Activated T-cell treated with anti-CD3 and anti-CD28 coated beads, Interleukin-2, amount 50 U/mL, for 1 hour (primary cell): ENCODE measurements around the gene NDNF.
A peak's percentile ranks its signal among the peaks of the same experiment; 100 is the strongest.

Source experiments
- DNase-seq: peaks from one replicate; pipeline ENCODE4 v3.0.0-alpha.2; 2020

Gene NDNF, protein sequence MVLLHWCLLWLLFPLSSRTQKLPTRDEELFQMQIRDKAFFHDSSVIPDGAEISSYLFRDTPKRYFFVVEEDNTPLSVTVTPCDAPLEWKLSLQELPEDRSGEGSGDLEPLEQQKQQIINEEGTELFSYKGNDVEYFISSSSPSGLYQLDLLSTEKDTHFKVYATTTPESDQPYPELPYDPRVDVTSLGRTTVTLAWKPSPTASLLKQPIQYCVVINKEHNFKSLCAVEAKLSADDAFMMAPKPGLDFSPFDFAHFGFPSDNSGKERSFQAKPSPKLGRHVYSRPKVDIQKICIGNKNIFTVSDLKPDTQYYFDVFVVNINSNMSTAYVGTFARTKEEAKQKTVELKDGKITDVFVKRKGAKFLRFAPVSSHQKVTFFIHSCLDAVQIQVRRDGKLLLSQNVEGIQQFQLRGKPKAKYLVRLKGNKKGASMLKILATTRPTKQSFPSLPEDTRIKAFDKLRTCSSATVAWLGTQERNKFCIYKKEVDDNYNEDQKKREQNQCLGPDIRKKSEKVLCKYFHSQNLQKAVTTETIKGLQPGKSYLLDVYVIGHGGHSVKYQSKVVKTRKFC

DNA sequence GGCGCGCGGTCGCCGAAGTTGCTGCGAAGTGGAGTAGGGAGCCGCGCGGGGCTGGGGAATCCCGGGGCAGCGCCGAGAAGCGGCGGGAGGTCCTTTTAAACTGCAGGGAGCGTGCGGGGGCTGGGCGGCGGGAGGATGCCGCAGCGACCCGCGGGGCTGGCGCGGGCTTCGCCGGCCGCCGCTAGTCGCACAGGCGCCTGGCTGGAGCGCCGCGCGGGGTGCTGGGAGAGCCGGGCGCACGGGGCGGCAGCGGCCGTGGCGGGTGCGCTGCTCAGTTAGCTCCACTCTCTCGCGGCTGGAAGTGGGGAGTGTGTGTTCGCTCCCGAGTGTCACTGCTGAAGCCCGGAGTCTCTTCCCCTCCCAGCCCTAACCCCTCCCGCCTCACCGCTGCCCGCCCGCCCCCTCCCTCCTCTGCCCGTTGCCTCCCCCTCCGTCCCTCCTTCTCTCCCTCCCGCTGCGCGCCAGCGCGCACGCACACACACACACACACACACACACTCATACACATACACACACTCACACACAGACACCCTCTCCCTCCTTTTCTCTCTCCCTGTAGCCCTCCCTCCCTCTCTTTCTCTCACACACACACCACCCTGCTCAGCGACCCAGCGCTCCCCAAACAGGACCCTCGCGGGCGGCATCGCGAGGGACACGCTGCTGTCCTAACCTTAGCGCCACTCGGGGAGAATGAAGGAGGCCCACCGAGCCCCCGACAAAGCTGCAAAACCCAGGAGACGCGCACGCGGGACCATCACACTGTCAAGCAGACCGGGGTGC, at the start of gene NDNF:
Gene NDNF, minus strand, starts transcription at position 312 of the 780 bp plus-strand sequence. CDS start 26,698 bp downstream, outside the sequence.
- DNase-seq = peak; percentile 47

DNA sequence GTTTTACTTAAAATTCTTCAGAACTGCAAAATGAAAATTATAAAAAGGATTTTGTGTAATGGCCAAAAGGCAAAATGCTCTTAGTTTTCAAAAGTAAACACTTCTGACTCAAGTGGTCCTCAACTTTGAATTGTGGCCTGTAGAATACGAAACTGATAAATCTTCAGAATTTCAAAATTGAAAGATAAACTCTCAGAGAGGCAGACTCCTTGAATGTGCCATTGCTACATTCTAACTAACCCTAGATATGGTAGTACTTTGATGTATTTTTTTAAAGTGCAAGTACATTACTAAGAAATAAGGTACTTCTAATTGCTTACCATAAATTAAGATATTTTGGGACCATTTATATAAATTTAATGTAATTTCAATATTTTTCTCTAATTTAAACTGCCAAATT, 47.4 kb upstream of the NDNF start:
- DNase-seq = no peak

DNA sequence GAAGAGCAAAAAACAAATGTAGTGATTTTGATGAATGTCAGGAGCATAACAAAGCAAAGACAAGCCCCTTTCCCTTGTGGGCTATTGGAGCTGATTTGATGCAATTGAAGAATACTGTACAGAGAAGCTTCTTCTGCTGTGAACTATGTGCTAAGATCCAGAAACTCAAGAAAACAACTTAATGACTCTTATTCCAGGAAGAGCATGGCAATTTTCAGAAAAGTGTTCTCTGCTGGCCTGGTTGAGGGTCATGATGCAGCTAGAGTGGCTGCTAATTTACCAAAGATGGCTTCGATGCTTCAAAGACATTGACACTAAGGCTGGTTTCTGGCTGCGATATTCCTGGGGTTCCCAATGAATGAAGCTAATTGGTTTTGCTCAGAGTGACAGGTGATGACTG, 46.0 kb upstream of the NDNF start:
- DNase-seq = no peak

DNA sequence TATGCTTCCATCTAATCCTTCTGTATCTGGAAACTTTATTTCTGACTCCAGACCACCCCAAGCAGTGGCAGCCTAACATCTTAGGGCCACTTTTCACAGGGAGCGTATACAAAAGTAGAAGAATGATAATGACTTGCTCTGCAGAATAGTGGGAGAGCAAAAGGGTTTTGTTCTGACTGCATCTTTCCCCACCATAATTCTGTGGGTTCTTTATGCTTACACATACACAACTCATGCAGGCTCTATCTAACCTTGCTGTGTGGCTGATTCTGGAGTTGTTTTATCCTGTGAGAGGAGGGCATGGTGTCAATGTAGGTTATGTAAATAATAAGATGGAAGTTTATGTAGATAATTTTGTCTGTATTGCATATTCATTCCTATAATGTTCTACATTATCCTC, 42.4 kb upstream of the NDNF start:
- no peak for DNase-seq

DNA sequence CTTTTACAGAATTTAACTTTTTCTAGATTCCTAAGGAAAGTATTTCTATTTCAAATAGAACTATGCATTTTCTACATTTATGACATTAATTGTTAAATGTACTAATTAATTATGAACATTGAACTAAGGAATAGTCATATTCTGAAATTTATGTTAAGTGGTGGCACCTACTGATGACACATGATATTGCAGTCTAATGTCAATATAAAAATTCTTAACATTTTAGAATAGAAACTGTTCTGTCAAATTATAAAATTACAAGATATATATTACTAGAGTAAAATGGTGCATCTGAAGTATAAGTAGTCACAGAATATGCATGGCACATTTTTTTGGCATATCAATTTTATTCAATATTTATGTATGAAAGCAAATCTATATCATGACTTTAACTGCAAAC, 40.2 kb upstream of the NDNF start:
- DNase-seq = no peak

DNA sequence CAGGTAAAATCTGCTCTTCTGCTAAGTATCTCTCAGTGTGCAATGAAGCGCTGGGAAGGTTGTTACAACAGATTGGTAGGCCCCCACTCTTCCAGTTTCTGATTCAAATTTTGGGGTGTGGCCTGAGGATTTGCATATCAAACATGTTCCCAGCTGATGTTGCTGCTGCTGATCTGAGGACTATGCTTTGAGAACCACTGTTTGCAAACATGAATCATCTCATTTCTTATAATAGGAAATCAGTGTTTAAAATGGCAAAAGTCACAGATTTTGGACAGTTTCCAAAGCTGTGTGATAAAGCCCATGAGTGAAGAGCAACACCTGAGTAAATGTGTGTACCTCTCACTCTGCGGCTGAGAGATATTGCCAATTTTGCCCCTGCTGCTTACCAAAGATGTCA, 36.2 kb upstream of the NDNF start:
- no peak for DNase-seq

DNA sequence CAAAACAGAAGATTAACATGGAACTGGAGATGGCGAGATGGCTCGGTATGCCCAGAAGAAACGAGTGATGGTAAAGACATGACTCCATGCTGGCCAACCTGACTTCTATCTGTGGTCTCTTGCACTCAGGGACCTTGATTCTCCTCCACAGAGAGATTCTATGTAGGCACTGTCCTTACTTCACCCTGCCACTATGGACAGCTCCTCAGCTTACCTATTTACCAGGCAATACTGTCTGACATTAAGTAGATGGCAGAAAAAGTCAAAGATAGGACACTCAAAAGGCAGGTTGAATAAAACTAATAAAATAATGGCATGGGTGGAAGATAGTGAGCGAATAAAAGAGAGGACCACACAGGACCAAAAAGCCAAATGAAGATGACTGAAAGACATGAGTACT, 35.2 kb upstream of the NDNF start:
- DNase-seq = no peak

DNA sequence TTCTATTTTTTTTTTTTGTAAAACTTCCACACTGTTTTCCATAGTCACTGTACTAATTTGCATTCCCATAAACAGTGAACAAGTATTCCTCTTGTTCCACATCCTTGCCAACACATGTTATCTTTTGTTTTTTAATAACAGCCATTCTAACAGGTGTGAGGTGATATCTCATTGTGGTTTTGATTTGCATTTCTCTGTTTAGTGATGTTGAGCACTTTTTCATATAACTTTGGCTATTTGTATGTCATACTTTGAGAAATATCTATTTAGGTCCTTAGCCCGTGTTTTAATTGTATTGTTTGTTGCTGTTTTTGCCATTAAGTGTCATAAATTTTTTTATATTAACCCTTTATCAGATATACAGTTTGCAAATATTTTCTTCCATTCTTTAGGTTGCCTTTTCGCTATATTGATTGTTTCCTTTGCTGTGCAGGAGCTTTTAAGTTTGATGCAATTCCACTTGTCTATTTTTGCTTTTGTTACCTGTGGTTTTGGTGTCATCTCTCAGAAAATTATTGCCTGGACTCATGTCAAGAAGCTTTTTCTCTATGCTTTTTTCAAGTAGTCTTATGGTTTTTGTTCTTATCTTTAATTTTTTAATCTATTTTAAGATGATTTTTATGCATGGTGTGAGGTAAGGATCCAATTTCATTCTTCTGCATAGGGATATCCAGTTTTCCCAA, 27.9 kb upstream of the NDNF start:
- no peak for DNase-seq

DNA sequence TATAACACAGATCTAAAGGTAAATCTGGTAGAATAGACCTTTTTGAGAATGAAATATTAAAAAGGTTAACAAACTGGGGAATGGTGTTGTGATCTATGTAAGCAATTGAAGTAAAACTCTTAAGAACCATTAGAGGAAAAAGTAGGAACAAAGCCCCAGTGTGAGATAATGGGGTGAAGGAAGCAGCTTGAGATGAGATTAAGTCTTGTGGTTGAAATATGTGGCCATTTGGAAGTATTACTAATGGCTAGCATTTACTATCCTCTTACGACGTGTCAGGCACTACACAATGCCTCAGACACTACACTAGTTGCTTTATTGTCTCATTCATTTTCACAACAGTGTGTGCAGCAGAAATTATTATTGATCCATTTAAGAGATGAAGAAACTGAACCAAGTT, 25.9 kb upstream of the NDNF start:
- DNase-seq = no peak

DNA sequence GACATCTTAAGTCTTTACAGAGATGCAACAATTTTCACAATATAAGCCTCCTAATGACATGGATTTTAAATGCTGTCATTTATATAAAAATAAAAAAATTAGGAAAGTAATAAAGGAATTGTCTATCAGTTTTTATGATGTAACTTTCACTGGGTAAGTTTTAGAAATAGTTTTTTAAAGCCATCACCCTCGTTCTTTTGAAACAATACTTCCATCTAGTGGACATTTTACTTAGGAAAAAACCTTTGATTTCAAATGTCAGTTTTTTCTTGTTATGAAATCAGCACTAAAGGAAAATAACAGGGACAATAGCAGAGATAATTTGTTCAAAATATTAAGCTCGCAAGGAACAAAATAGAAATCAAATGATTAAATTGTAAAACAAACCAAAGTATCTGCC, 24.3 kb upstream of the NDNF start:
- no peak for DNase-seq

DNA sequence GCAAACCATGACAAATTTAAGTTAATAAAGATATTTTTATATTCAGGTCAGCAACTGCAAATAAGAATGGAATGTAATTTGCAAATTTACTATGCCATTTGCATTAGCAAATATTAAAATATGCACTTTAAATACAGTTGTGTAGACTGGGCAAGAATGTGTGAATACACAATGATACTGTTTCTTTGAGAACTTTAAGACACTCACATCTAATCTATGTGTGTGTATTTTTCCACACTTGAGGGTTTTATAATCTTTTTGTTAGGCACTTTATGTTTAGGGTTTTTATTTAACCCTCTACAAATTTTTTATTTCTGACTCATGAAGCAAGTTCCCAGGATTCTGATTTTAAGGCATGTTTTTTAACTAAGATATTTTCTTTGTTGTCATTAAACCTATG, 23.9 kb upstream of the NDNF start:
- DNase-seq = no peak

DNA sequence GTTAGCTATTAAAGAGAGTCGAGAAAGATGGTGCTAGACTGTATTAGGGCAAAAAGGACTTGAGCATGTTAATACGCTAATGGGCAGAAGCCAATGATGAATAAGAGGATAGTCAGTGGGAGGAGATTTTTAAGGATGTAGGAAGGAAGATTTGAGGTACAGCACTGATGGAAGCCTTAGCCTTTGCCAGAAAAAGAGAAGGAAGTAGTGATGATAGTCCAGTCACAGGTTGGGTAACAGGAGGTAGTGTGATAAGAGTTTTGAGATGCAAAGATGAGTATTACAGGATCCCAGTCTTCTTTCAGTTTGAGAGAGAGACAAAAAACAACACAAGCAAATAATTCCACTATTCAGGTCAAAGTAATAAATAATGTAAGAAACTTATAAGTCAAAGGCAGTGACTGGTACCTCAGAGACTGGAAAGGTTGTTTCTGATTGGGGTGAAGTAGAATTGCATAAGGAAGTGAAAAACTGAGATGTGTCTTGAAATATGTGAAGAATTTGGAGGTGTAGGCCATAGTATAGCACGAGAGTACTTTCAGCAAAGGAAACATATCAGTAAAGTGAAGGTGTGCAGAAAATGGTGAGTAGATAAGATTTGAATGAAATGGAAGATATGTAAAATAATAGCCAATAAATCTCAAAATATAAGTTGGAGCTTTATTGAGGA, 22.1 kb upstream of the NDNF start:
- no peak for DNase-seq

DNA sequence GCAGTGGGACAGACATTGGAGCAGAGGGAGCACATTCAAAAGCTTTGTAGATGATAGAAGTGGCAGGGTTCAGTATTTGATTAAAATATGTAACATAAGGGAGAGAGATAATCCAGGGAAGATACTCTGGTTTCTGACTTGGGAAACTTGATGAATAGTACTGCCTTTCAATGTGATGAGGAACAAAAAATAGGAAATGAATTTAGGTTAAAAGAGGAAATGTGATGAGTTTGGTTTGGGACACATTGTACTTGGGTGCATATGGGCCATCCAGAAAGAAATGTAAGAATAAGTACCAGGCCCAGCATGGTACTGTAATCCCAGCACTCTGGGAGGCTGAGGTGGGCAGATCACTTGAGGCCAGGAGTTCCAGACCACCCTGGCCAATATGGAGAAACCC, 20.9 kb upstream of the NDNF start:
- DNase-seq = no peak

DNA sequence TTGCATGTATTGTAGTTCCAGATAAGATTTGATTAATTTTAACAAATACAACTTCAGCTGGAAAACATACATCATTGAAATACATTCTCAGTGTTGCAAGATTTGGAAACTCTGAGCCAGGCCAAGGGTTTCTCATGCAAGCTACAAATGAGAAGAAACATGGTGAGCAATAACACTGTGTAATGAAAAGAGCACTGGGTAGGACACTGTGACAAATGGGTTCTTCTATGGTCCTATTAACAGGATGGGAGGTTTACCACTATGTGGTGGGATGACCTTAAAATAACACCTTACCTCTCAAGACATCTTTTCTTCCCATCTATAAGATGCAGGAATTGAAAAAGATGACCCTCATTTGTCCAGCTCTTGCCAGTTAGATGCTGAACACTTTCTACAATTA, 19.6 kb upstream of the NDNF start:
- DNase-seq = no peak

DNA sequence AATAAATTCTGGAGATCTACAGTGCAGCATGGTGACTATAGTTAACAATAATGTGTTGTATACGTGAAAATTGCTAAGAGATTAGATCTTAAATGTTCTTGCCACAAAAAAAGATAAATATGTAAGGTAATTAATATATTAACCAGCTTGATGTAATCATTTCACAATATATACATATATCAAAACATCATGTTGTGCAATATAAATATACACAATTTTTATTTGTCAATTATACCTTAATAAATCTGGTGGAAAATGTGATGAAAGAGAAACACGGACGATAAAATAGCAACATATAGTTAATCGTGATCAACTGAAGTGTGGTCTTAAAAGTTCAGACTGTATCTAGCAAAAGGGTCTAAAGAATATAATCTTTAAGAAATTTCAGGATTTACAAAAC, 16.5 kb upstream of the NDNF start:
- no peak for DNase-seq

DNA sequence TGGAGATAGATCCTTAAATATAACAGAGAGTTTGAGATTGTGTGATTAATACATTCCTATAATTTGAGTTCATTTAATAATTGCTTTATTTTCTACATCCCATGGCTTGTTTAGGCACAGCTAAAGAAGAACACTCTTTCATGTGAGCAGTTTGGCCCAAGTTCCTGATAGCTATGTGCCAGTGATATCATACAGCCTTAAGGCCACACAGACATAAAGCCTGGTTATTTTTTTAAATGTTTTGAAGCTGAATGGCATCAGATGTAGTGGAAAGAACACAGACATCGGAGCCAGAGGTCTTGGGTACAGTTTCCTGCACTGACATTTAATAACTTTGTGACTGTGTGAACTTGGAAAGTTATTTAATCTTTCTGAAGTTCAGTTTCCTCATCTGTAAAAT, 7.0 kb upstream of the NDNF start:
- DNase-seq = no peak

DNA sequence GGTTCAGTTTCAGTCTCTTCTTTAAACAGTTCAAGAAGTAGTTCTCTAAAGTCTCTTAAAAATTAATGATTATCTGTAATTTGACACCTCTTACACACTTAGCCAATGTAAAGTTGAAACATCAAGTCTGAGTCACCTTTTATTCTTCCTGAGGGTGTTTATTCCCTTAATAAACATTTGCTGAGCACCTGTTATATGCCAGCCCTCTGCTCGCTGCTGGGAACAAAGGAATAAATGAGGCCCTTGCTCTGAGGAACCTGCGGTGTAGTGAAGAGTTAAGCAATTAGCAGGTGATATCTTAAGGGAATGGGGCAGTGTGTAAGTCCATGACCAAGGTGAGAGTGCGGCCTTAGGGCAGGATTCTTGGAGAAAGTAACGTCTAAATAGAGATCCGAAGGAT, 5.2 kb upstream of the NDNF start:
- no peak for DNase-seq

DNA sequence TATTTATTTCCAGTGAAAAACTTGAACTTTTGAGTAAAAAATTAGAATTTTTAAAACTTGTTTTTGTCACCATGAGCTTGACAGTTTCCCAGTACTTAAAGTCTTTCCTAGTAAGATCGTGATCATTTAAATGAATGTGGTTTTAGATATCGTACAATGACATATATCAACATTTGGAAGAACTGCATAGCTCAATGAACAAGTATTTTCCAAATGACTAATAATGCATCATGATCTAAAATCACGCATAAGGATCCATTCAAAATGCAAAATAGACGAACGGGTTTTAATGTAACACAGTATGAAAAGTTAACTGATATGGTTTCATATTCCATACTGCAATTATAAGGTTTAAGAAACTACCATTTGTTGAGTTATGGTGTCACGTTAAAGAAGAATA, 4.1 kb upstream of the NDNF start:
- DNase-seq = no peak

DNA sequence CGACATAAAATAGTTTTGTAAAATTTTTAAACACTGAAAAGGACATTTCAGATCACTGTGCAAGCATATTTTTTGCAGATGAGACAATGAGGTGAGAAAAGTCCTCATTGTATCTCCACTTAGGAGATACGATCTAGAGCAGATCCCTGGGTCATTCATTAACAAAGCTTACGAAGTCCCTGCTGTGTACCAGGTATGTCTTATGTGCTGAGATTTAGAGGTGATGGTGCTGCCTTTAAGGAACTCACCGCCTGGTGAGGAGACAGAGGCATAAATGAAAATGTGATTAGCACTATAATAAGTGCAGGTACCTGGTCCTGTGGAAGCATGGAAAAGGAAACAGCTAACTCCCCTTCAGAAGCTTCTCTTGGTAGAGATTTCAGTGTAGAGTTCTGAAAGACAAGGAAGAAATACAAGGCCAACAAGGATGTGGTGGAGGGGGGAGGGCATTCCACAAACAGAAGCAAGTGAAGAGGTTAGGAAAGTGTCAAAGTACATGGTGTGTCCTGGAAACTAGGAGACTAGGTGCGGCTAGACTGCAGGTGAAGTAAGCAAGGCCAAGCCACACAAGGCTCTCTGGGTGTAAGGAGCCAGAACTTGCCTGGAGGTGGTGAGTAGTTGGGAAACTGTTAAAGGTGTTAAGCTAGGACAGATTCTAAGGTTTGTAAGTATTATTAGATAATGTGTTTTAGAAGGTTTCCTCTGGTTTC, 1.5 kb upstream of the NDNF start:
- DNase-seq = no peak

DNA sequence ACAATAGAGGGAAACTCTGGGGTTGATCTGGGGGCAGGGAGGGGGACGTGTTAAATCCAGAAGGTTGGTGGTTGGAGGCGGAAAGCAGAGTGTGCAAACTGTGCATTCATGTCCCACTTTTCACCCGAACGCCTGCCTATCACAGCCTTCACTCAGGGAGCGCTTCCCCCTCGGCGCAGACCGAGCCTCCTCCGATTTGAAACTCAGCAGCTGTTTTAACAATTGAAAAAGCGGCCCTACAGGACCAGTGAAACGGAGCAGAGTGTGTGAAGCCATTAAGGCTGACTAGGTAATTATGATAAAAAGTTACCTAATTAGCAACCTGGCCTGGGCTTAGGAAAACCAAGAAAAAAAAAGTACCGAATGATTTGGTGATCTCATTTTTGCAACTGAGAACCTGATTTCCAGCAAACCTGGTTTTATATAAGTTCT, 685 bp upstream of the NDNF start:
- peak; percentile 24 for DNase-seq

DNA sequence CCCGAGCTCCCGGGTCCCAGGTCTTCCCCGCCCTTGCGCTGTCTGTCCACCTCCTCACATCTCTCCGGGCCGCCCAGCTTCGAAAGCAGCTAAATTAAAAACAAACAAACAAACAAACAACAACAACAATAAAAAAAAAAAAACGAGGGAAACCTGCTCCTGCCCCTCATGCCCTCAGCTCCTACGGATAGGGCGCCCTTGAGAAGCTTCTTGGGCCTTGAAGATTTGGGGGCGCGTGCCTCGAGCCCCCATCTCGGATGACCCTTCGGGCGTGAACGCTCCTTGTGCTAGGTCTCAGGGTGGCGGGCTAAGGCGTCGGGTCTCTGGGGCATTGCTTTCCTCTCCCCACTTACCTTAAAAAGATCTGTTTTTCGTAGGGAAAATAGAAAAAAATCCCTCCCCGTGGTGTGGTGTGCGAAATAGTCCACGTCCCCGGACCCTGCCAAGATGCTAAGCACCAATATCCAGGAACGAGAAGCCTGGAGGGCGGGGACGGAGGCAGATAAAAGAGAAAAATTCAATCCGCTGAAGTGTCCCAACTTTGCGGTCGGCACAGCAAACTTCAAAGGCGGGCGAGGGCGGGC, 603 bp downstream of the NDNF start:
- no peak for DNase-seq
